Activated CD4-positive, alpha-beta T cell treated with anti-CD3 and anti-CD28 coated beads, Interleukin-2, amount 50 U/mL, for 4 hours (primary cell): ENCODE measurements around the gene TMIGD1.

Source experiments
- DNase-seq, 2 experiments: peaks; one replicate each; pipeline ENCODE4 v3.0.0-alpha.2; 2020

Gene TMIGD1

DNA sequence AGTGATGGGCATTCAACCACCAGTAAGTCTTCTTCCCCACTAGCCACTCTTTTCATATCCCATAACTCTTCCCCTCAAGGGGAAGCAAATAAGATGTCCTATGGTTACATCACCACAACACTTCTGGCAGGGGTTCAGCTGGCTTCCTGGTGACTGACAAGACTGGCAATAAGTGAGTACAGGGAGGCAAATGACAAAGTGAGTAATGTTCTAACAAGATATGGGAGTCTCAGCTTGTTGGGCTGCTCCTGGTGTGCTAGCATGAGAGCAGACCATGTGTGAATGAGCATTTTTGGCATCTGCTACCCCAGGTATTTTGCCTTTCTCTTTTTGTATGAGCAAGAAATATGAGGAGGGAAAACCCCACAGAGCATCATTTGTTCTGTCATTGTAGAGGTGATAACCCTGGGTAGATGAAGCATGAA, 9.9 kb downstream of the TMIGD1 start:
- peak; percentile 23 to 26 for DNase-seq

DNA sequence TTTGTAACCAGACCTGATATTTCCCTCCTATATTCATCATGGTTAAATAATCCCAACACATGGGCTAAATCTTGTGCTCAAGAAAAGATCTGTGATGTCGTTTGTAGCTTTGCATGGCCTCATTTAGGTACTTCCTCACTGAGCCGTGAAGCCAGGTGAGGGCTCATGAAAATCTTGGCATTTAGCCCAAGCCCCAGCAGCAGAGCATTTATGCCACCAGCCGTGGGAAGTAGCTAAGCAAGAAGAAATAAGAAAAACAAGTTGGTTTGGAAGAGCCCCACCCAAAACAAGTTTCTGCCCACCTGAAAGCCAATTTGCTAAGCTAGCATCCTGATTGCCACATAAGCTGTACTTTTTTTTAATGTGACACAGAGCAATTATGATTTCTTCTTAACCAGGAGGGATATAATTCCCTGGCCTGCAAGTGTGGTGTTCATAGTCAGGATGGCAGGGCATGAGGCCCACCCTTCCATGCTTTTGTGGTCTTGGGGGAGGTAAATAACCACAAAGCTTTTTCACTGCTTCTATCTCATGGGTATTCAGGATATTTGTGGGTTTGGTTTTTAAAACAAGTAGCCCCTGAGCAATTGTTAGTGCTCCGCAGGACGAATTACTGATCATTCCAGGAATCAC, 10.5 kb downstream of the TMIGD1 start:
- peak; percentile 36 to 37 for DNase-seq

DNA sequence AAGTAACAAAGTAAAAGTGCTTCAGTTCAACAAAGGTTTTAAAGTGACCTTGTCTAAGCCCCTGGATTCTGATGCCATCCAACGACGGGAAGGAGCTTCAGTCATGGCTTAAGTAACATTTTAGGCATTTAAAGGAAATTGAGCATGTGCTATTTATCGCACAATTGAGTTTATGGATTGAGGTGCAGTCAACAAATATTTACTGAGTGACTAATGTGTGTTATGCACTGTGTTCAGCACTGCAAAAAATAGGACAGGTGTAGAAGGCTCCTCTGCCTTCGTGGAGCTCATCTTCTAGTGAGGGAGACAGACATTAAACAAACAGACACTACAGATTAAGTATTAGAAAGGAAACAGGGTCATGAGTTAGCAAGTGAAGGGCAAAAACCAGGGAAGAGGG, 12.5 kb downstream of the TMIGD1 start:
- no peak for DNase-seq

DNA sequence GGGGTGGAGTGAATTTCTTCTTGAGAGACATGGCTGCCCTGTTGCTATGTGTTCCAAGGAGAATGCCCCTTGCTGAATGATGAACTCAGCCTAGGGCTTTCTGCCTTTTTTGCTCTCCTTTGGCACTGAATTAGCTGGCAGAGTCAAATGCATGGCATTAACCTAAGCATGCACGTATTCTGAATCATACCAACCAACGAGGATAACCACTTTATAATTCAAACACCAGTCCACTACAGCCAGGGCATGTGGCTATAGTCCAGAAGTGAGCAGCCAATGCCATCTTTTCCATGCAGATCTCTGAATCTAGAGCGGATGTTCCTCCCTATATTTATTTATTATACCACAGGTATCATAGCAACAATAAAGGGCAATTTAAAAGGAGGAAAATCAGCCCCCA, 15.7 kb downstream of the TMIGD1 start:
- no peak for DNase-seq

DNA sequence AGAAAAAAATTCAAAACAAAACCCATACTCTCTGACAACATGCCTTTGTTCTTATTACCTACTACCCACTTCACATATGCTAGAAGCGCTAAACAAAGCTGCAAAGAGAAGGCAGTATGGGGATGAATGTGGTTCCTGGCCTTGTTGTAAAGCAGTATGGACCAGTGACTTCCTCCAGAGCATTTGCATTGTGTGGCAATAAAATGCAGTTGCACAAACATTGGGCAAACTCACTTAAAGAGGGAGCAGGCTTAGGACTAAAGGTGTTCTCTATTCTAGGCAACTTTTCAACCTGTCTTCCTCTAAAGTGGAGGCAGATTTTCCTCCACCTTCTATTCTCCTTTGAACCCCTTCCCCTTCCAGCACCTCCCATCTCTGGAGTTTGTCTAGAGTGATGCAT, 17.1 kb downstream of the TMIGD1 start:
- DNase-seq = no peak

DNA sequence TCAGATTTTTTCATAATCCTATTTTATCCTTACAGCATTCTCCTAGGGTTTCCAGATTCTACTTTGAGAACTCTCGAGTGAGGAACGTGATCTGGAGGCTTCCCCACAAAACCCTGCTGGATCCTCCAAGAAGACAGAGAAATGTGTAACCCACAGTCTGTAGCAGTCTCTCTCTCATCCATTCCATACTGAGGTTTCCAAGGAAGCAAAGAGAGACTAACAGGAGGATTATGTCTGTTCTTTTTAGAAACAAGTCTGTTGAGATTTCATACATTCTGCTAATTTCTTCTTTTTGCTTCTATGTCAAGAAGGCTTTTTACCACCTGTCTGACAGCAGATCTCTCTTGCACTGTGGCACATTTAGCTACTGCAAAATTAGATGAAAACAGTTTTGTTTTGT, 18.8 kb downstream of the TMIGD1 start:
- DNase-seq = no peak

DNA sequence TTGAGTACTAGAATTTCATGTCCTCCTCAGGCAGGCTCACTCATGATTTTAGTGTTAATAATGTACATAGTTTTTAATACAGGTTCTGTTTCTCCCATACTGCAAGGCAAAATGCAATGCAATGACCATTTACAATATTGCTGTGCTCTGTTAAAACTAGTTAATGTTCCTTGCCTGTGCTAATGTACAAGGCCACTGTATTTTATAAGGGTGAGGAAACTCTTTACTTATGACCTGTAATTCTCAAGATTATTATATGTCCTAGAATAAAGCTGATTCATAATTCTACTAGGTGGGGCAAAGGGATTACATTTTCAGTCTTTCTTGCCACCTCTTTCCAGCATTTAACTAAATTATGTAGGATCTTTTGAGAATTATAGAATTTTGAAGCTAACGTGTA, 19.4 kb downstream of the TMIGD1 start:
- no peak for DNase-seq

DNA sequence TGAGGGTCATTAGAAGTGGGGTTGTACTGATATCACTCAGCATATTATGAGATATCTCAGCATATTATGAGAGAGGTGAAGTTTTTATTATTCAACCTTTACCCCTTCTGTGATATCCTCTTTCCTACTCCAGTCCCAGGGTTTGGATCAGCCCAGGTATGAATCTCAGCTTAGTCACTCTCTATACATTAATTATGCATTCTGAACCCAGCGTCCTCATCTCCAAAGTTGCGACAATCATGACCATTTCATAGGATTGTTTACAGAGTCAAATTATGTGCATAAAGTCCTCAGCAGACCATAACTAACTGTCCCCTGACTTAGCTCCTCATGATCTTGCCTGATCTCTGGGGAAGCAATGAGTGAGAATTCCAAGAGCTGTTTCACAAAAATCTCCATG, 21.6 kb downstream of the TMIGD1 start:
- no peak for DNase-seq

DNA sequence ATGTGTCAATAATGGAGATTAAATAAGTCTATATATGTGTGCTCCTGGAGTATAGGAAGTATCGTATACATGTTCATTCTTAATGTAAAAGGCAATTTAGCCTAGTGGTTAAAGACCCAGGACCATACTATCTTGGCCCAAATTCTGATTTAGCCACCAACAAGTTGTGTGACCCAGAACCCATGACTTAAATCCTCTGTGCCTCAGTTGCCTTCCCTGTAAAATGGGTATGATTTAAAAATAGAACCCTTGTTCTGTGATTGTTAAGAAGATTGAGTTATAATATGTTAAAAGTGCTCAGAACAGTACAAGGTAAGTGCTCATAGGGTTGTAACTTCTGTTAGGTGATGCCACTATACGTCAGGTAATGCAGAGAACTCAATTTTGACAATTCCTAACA, 23.3 kb downstream of the TMIGD1 start:
- no peak for DNase-seq

DNA sequence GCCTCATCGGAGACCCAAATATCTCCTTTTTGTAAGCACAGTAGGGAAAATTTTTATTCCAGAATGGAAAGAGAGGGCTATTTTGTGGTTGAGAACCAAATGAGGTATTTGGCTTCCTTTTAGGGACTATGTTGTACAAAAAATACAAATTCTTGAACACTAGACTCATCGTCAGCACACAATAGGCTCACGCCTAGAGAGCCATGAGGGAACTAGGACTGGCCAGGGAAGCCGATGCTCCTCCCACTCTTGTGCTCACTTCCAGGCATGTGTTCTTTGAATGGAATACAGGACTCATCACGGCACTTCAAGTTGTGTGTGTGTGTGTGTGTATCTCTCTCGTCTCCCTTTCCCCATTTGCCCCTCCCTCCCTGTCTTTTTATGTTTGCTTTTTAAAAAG, 24.3 kb downstream of the TMIGD1 start:
- DNase-seq = no peak

DNA sequence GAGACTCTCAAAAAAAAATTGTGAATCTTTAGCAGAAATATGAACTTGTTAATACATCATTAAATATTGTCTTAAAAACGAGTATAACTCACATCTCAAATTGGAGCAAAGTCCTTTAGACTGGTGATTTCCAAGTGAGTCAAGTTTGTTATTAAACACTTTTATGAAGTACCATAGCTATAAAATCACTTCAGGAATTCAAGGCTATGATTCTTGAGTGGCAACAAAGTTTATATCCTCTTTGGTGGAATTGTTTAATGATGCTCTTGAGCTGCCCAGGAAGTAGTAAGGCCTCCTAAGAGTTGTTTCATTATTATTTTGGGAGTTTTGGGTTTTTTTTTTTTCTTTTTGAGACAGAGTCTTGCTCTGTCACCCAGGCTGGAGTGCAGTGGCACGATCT, 25.5 kb downstream of the TMIGD1 start:
- DNase-seq = no peak

DNA sequence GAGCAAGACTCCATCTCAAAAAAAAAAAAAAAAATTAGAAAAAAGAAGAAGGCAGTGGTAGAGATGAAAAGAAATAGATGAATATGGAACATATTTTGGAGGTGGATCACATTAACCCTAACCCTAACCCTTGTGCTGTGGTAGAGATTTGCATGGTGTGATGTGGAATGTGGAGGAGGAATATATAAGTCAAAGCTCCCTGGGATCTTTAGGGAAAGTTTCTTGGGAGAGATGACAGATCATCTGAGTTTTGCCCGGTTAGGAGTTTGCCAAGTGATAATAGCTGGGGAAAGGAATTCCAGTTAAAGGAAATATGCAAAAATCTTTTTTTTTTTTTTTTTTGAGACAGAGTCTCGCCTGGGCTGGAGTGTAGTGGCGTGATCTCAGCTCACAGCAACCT, 29.1 kb downstream of the TMIGD1 start:
- DNase-seq = no peak

DNA sequence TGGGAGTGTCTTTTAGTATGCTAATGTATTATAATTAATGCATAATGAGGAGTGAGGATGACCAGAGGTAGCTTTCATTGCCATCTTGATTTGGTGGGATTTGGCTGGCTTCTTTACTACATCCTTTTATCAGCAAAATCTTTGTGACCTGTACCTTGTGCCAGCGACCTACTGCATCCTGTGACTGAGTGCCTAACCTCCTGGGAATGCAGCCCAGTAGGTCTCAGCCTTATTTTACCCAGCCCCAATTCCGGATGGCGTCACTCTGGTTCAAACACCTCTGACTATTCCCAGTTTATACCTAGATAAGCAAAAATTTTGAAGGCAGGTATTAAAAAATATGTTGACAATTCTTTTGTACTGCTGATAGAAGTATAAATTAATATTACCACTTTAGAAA, 31.6 kb downstream of the TMIGD1 start:
- DNase-seq = no peak

DNA sequence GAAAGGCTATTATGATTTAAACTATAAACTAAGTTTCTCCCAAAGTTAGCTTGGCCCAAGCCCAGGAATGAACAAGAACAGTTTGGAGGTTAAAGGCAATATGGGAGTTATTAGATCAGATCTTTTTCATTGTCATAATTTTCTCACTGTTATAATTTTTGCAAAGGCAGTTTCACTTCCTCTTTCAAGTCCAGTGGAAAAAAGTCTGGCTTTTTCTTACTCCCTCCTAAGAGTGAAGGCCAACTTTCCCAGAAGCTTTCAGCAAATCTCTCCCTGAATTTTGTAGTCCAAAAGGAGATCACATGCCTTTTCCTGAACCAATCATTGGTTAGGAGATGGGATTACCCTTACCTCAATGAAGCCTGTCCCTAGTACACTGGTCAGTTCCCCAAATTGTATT, 33.0 kb downstream of the TMIGD1 start:
- DNase-seq = no peak

DNA sequence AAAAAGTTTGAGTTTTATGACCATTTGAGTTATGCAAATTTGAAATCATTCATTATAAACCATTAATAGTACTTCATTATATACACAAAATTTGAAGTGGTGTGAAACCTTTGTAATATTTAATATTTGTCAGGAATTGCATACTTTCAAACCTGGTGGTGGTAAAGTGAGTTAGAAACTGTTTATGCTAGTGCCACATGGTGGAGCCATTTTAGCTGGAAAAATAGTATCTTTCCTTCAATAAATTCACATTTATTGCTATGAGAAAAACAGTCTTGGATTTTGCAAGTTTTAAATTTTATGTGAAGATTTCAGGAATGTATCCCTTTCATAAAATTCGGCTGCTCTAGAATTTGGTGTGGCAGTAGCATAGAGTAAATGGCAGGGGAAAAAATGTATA, 34.9 kb downstream of the TMIGD1 start:
- no peak for DNase-seq

DNA sequence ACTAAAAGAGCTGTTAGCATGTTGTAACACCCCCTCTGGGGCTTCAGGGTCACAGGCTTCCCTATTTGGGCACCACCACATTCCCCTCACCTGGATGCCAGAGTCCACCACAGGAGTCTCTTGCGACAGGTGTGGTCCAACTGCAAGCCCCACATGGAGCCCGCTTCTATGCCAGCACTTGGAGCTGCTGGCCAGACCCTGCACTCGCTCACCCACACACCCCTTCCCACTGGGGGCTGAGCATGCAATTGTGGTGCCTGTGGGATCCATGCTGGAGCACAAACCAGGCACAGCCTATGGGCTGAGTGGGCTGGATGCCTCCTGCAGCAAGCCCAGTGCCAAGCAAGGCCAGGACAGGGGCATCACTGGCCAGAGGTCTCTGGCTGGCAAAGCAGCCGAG, 36.1 kb downstream of the TMIGD1 start:
- DNase-seq = no peak

DNA sequence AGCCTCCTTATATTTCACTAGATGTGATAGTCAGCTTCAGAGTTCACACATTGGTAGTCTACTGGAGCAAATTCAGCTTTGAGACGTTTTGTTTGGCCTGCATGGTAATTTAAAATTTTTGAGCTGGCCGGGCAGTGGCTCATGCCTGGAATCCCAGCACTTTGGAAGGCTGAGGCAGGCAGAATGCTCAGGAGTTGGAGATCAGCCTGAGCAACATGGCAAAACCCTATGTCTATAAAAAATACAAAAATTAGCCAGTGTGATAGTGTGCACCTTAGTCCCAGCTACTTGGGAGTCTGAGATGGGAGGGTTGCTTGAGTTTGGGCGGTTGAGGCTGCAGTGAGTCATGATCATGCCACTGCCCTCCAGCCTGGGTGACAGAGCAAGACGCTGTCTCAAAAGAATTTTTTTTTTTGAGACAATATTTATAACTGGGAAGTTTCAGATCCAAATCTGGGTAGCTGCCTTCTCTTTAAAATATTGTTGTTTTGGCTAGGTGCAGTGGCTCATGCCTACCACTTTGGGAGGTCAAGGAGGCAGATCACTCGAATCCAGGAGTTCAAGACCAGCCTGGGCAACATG, 37.3 kb downstream of the TMIGD1 start:
- DNase-seq = no peak

DNA sequence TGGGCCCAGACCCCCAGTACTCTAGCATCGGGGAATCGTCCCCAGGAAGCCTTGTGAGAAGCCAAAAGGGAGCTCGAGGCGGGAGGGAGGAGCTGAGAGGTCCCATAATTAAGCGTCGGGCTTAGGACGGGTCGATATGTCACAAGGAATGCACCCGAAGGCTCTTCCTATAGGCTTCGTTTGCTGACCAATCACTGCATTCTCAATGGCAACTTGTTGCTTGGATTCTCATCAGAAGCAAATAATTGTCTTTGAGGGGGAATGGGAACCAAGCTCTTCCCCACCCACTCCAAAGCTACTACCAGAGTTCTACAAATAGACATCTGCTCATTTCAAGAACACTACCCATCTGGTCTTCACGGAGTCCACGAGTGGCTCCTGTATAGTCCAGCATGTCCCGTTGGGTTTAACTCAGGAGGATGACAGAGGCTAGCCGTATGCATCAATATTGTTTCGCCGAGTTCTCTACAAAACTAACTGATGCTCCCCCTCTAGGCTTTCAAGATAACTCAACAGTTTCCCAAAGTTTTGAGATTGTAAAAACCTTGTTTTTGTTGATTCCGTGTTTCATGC, 41.5 kb downstream of the TMIGD1 start:
- DNase-seq = no peak

DNA sequence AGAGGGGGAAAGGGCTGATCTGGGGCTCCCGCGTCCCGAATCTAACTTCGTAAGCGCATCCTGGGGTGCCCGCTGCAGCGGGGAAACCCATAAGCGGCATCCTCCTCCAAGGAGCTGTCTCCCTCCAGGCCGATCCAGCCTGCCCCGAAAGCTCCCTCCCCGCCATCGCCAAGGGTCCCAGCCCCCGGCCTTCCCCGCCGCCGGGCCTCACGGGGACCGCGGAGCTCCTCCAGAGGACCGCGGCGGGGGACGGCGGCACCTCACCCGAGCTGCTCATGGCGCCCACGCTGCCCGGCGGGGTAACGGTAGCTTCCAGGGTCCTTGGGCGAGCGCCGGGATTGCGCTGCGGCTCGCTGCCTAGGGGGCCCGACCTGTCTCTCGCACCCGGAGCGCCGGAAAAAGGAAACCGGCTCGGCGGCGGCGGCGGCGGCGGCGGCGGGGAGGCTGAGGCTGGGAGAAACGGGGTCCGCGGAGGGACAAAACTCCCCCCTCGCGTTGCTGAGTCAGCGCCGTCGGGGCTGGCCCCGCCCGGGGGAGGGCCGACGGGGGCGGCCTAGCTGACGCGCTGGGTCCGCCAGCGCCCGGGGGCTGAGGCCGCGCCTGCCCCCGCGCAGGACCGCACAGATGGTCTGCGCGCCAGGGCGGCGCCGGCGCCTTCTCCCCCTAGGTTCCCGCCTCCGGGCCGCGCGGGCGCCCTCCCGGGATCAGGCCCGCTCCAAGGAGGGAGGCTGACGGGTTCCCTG, 42.1 kb downstream of the TMIGD1 start, which contains the start of gene BLMH:
Gene BLMH, minus strand, starts transcription at position 402 of the 743 bp plus-strand sequence. Its CDS starts 125 bp downstream, at position 277.
- DNase-seq = peak; percentile 84

DNA sequence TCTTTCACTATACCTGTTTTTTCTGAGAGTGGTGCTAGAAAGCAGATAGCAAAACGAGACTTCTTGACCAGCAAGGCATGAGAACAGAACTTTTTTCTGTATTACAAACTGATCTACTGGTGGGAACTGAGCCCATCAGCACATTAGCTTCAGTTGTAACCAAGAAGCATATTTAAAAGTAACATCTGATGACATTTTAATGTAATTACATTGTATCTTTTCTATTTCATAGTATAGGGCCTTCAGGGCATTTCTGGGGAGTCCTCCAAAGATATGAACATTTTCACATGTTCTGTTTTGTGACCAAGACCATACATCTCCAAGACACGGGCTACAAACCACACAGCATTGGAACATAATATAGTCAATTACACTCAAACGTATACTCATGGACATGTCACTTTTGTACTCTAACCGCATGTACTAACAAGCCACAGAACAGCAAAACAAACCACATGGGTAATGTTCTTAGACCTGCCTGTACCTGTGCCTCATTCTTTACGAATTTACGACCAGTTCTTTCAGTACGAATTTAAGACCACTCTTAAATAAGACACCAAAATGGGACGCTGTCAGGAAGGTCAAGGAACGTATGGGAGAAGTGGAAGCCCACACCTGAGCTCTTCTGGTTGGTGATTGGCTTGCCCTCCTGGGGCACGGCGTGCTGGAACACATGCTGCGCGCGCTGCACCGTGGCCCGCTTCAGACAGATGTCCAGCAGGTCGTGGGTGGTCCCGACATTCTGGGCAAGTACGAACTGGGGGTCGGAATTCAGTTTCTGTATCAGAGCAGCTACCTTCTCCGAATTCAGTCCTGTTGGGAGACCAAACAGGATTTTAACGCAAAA, 42.9 kb downstream of the TMIGD1 start:
- peak in 1 of 2 experiments; percentile 17 for DNase-seq

DNA sequence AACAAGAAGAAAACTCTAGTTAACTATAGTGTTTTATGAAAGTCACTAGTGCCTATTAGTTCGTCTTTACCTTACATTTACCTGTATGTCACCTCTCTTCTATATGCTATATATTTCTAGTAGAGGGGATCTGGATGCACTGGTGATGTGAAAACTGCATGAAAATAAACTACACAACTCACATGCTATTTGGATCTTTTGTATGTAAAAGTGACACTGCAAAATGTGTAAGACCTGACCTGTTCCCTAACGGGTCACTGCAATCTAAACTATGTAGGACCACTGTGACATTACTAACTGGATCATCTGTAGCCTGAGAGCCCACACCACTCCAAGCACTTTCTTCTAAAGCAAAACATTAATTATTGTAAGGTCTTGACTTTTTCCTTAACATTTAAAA, 43.8 kb downstream of the TMIGD1 start:
- no peak for DNase-seq

DNA sequence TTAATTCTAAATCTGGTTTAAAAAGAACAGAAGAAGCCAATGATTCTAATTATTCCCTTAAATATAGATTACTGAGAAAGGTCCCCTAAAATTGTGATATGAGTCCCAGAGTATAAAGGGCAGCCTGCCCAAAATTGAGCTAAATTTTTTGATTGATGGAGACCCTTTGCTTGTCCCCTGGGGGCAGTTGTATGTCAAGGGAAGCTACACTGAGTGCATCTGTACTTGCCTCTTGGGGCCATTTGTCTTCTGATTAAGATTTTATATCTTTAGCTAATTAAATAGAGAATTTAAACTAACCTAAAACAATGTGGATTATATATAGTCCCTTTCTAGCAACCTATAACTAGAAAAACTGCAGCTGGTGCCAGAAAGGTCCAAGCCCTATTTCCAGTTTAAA, 54.7 kb downstream of the TMIGD1 start:
- DNase-seq = no peak

DNA sequence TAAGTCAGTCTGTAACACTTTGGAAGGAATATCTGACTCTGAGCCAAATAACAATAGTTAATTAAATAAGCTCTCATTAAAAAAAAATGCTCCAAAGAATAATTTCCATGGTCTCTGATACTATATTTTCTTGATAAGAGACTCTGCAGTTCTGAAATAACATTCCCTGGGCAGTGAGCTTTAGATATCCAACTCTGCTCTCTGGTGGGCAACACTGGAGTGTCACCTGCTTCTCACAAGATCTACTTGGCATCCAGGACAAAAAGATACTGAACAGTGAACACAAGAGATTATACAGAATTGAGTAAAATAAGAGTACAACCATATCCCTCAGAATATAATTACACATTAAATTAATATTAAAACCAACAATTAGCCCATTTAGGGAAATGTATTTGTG, 55.8 kb downstream of the TMIGD1 start:
- no peak for DNase-seq
